Endothelial cell of umbilical vein (primary cell): ENCODE measurements around the gene LIN7A. TPM values are rescaled to one million over a fixed set of nuclear protein-coding genes. Genes with fewer than 3 reads are reported as not detected.

Source experiments
- BruUV-seq: library from RNA; stranded (reverse); fragments of 400-500 nt; replicated peaks from 2 replicates; lab custom pipeline; 2021; lab: Mats Ljungman, UMichigan
- CTCF ChIA-PET: fragments of 300-600, 350-600 bp; sonication (Branson Sonifier 250); formaldehyde crosslinking; loops from one replicate; lab custom pipeline; 2021; ENCODE audit warnings: antibody characterized with exemption, inconsistent platforms; lab: Charles Lee
- POLR2A ChIA-PET: fragments of 300-600, 350-600 bp; sonication (Branson Sonifier 250); formaldehyde crosslinking; loops from one replicate; lab custom pipeline; 2021; ENCODE audit warnings: antibody characterized with exemption, inconsistent platforms; lab: Charles Lee
- DNase-seq: peaks from one replicate; pipeline ENCODE4 v3.0.0-alpha.2; 2011; ENCODE audit warnings: low read depth, low spot score
- FAIRE-seq: peaks from 2 replicates; lab custom pipeline; 2011; peaks lifted over from hg19 to GRCh38; lab: Jason Lieb, UNC
- H2AFZ ChIP-seq: 2 replicates; pipeline ENCODE4 v1.6.0; 2012; ENCODE audit warnings: low read depth, low read length, control low read depth, inconsistent platforms
- H3K27ac ChIP-seq: 2 replicates; pipeline ENCODE4 v1.5.1; 2011; ENCODE audit warnings: low read depth, mild to moderate bottlenecking, control low read depth, low read length, moderate library complexity; ENCODE audit not compliant: insufficient read depth
- H3K27me3 ChIP-seq, 2 experiments: 2 replicates each; pipeline versions ENCODE4 v1.6.0 to v1.6.1; 2011; ENCODE audit warnings: low read length in 2 of 2, mixed read lengths in 1 of 2; ENCODE audit not compliant: control insufficient read depth in 2 of 2, insufficient read depth in 2 of 2
- H3K36me3 ChIP-seq, 2 experiments: 2 replicates in 1 of 2; 3 replicates in 1 of 2; pipeline ENCODE4 v1.5.1; 2011; ENCODE audit warnings: low read length in 2 of 2, mild to moderate bottlenecking in 1 of 2, moderate library complexity in 1 of 2; ENCODE audit not compliant: control insufficient read depth in 2 of 2, insufficient read depth in 2 of 2; ENCODE audit errors: extremely low read depth in 1 of 2
- H3K4me1 ChIP-seq: 3 replicates; pipeline ENCODE4 v1.5.1; 2011; ENCODE audit warnings: mild to moderate bottlenecking, low read length; ENCODE audit not compliant: control insufficient read depth, insufficient read depth; ENCODE audit errors: extremely low read depth
- H3K4me2 ChIP-seq: 2 replicates; pipeline ENCODE4 v1.6.1; 2011; ENCODE audit warnings: low read length, control low read depth, mixed read lengths; ENCODE audit not compliant: insufficient read depth
- H3K4me3 ChIP-seq, 3 experiments: fragments of 200-600 bp in 1 of 3; sonication (generic), shearing (Covaris generic) in 1 of 3; replicated peaks in 1 of 3; 2 replicates each; pipeline ENCODE4 v1.5.1; 2011 to 2016; ENCODE audit warnings: control low read depth in 3 of 3, low read length in 3 of 3, mild to moderate bottlenecking in 2 of 3, inconsistent platforms in 1 of 3, low read depth in 1 of 3, moderate library complexity in 1 of 3; ENCODE audit not compliant: insufficient read depth in 1 of 3
- H3K79me2 ChIP-seq: 2 replicates; pipeline ENCODE4 v1.6.0; 2012; ENCODE audit warnings: low read length, inconsistent platforms; ENCODE audit not compliant: control insufficient read depth, insufficient read depth
- H3K9ac ChIP-seq: replicated peaks from 2 replicates; pipeline ENCODE3; 2011; ENCODE audit warnings: low read length, control low read depth; ENCODE audit not compliant: insufficient read depth; ENCODE audit errors: extremely low read depth
- H3K9me1 ChIP-seq: replicated peaks from 3 replicates; pipeline ENCODE4 v1.6.0; 2011; ENCODE audit warnings: mild to moderate bottlenecking, low read length; ENCODE audit not compliant: control insufficient read depth, insufficient read depth; ENCODE audit errors: extremely low read depth
- H3K9me3 ChIP-seq: replicated peaks from 2 replicates; pipeline ENCODE4 v1.5.1; 2012; ENCODE audit warnings: low read length, inconsistent platforms; ENCODE audit not compliant: control insufficient read depth, insufficient read depth
- H4K20me1 ChIP-seq: replicated peaks from 2 replicates; pipeline ENCODE3; 2011; ENCODE audit warnings: mild to moderate bottlenecking, low read length; ENCODE audit not compliant: control insufficient read depth, insufficient read depth; ENCODE audit errors: extremely low read depth
- EZH2 ChIP-seq: IDR thresholded peaks from 2 replicates; pipeline ENCODE4 v1.6.1; 2012; ENCODE audit warnings: borderline replicate concordance, low read depth, mild to moderate bottlenecking, moderate library complexity, low read length, inconsistent platforms; ENCODE audit not compliant: severe bottlenecking
- FOS ChIP-seq: IDR thresholded peaks from 2 replicates; pipeline ENCODE4 v1.6.1; 2011; ENCODE audit warnings: mild to moderate bottlenecking, low read length, moderate library complexity, borderline replicate concordance; ENCODE audit not compliant: insufficient read depth
- GATA2 ChIP-seq: IDR thresholded peaks from 2 replicates; pipeline ENCODE4 v1.7.0; 2011; ENCODE audit warnings: low read depth, mild to moderate bottlenecking, moderate library complexity, mixed read lengths, low read length; ENCODE audit not compliant: insufficient read length, insufficient read depth
- JUN ChIP-seq: IDR thresholded peaks from 2 replicates; pipeline ENCODE4 v1.6.1; 2011; ENCODE audit warnings: borderline replicate concordance, low read depth; ENCODE audit not compliant: insufficient read length, insufficient read depth
- MYC ChIP-seq: IDR thresholded peaks from one replicate; pipeline ENCODE4 v1.6.1; 2011; ENCODE audit warnings: mild to moderate bottlenecking, low read depth, low read length
- POLR2A ChIP-seq: IDR thresholded peaks from 2 replicates; pipeline ENCODE4 v1.6.1; 2012; ENCODE audit warnings: low read depth, mild to moderate bottlenecking, control low read depth, low read length
- POLR2AphosphoS5 ChIP-seq: IDR thresholded peaks from 2 replicates; pipeline ENCODE4 v1.6.1; 2012; ENCODE audit warnings: low read depth, mild to moderate bottlenecking, control low read depth, low read length, moderate library complexity; ENCODE audit not compliant: insufficient read depth
- dilution Hi-C: fragments of 300-500 bp; cut with MboI; formaldehyde crosslinking; loops from one replicate; pipeline ENCODE4 v1.15.0; 2019; ENCODE audit warnings: low sequenced_read_pairs; ENCODE audit not compliant: extremely low pct_ligation_motif_present
- intact Hi-C: fragments of 100-400 bp; cut with micrococcal nuclease; formaldehyde crosslinking; loops from one replicate; pipeline ENCODE4 v1.10.0; 2022
- polyA plus RNA-seq, 4 experiments: library from polyadenylated mRNA; depleted of rRNA in 3 of 4; stranded (reverse) in 3 of 4; unstranded in 1 of 4; fragments of >200 nt; gene quantifications; 2 replicates each; pipeline versions ENCODE4 v1.2.1 to v1.2.3, GENCODE V29; 2011 to 2012; ENCODE audit warnings: missing spikeins in 1 of 4
- total RNA-seq: library from RNA; stranded (reverse); gene quantifications from 2 replicates; pipeline ENCODE4 v1.2.3, GENCODE V29; 2021
- TF ChIP-seq, protein P1 (sequence below), 2 donors: IDR thresholded peaks; 1 replicate in 1 of 2; 2 replicates in 1 of 2; pipeline ENCODE4 v1.5.1; 2011; ENCODE audit warnings: low read length in 2 of 2, mild to moderate bottlenecking in 2 of 2, moderate library complexity in 2 of 2, control low read depth in 1 of 2, inconsistent platforms in 1 of 2, low read depth in 1 of 2; ENCODE audit not compliant: insufficient read depth in 1 of 2; ENCODE audit errors: extremely low read depth in 1 of 2
- TF ChIP-seq, protein P2 (sequence below): IDR thresholded peaks from 2 replicates; pipeline ENCODE4 v1.6.1; 2011; ENCODE audit not compliant: insufficient read depth, insufficient read length

LIN7A gene
- total and polyA plus RNA-seq, 2 donors (not counting 3 experiments of a cell fraction or from before 2014, with no cell fraction given) = 1.6 to 4.3 TPM

DNA sequence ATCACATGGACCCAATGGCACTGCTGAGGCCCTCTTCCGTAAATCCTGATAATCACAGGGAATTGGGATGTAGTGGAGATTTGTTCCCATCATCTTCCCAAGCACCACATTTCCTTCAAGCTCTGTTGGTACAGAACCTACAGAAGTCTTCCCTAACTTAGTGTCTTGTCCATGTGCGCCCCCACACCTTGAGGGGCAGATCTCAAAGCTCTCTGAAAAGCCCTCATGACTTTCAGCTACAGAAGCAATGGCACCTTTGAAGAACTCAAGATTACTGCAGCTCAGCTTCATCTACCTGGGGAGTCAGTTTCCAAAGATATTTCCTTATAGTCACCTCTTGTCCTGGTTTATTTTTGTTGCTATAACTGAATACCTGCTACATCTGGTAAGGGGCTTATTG, 166.8 kb downstream of the LIN7A start:
- no peak overlapping the region for H3K27ac ChIP-seq
- H3K4me2 ChIP-seq = no peak overlapping the region
- H3K79me2 ChIP-seq = no peaks in the 10 kb centered on the region
- H3K4me1 ChIP-seq = no peaks in the 10 kb centered on the region
- CTCF ChIA-PET = interaction anchor here (1.4 kb wide), 1 partner anchor 487 kb away, joined by 3 read pairs; no protein-coding TSS in a partner anchor
- H3K36me3 ChIP-seq = no peaks in the 10 kb centered on the region
- POLR2A ChIA-PET = no interaction called here
- no peak for TF ChIP-seq FOS
- no peak for TF ChIP-seq GATA2
- TF ChIP-seq MYC = no peak
- TF ChIP-seq POLR2A = no peak
- TF ChIP-seq, protein P1, sequence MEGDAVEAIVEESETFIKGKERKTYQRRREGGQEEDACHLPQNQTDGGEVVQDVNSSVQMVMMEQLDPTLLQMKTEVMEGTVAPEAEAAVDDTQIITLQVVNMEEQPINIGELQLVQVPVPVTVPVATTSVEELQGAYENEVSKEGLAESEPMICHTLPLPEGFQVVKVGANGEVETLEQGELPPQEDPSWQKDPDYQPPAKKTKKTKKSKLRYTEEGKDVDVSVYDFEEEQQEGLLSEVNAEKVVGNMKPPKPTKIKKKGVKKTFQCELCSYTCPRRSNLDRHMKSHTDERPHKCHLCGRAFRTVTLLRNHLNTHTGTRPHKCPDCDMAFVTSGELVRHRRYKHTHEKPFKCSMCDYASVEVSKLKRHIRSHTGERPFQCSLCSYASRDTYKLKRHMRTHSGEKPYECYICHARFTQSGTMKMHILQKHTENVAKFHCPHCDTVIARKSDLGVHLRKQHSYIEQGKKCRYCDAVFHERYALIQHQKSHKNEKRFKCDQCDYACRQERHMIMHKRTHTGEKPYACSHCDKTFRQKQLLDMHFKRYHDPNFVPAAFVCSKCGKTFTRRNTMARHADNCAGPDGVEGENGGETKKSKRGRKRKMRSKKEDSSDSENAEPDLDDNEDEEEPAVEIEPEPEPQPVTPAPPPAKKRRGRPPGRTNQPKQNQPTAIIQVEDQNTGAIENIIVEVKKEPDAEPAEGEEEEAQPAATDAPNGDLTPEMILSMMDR (IDR thresholded peaks at IDR 0.05; ENCODE audit: extremely low read depth in 1 of 2, insufficient read depth in 1 of 2, low read depth in 1 of 2, low read length in 2 of 2) = no peak
- no peak for TF ChIP-seq POLR2AphosphoS5
- TF ChIP-seq, protein P2, sequence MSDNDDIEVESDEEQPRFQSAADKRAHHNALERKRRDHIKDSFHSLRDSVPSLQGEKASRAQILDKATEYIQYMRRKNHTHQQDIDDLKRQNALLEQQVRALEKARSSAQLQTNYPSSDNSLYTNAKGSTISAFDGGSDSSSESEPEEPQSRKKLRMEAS = no peak
- TF ChIP-seq EZH2 = no peak
- TF ChIP-seq JUN = no peak
- dilution Hi-C loops = no loop called here
- H3K9me3 ChIP-seq = no peaks in the 10 kb centered on the region
- H4K20me1 ChIP-seq = no peaks in the 10 kb centered on the region
- BruUV-seq = no TSS peak
- no peak for FAIRE-seq
- no peak overlapping the region for H3K9ac ChIP-seq
- intact Hi-C loops = no loop called here
- no peak for DNase-seq
- no peaks in the 10 kb centered on the region for H3K27me3 ChIP-seq
- no peak overlapping the region for H2AFZ ChIP-seq
- no peaks in the 10 kb centered on the region for H3K9me1 ChIP-seq
- no peak overlapping the region for H3K4me3 ChIP-seq
